Tibial nerve (tissue), 4 donors: ENCODE data around the gene FAM83C. TPM values are rescaled to one million over a fixed set of nuclear protein-coding genes. Genes with fewer than 3 reads are reported as not detected.

Source experiments
- DNase-seq, 2 donors: peaks; one replicate each; pipeline ENCODE4 v3.0.0-alpha.2; 2019; ENCODE audit warnings: low spot score in 2 of 2
- H3K27ac ChIP-seq, 4 donors: fragments of 200-600 bp; sonication (generic) in 3 of 4; one replicate each; pipeline ENCODE4 v1.5.1; 2017 to 2019; ENCODE audit warnings: mild to moderate bottlenecking in 1 of 4
- H3K27me3 ChIP-seq, 2 donors: fragments of 200-600 bp; sonication (generic) in 1 of 2; one replicate each; pipeline versions ENCODE4 v1.5.1 to v1.6.0; 2017 to 2019
- H3K36me3 ChIP-seq, 3 donors: fragments of 200-600 bp; sonication (generic); one replicate each; pipeline ENCODE4 v1.5.1; 2018 to 2019
- H3K4me1 ChIP-seq, 4 donors: fragments of 200-600 bp; sonication (generic) in 3 of 4; one replicate each; pipeline ENCODE4 v1.5.1; 2017 to 2019
- H3K4me3 ChIP-seq, 4 donors: fragments of 200-600 bp; sonication (generic) in 3 of 4; one replicate each; pipeline ENCODE4 v1.5.1; 2017 to 2019; ENCODE audit warnings: mild to moderate bottlenecking in 1 of 4, moderate library complexity in 1 of 4
- H3K9me3 ChIP-seq, 4 donors: fragments of 200-600 bp; sonication (generic) in 3 of 4; one replicate each; pipeline ENCODE4 v1.5.1; 2017 to 2019
- EP300 ChIP-seq, 2 donors: sonication (generic); formaldehyde crosslinking; IDR thresholded peaks; one replicate each; pipeline ENCODE4 v1.6.1; 2017; ENCODE audit warnings: antibody characterized with exemption in 2 of 2, mild to moderate bottlenecking in 1 of 2
- POLR2A ChIP-seq, 2 donors: fragments of 450-650 bp; IDR thresholded peaks; one replicate each; pipeline ENCODE4 v1.6.1; 2017; ENCODE audit warnings: antibody characterized with exemption in 2 of 2, mild to moderate bottlenecking in 2 of 2, moderate library complexity in 2 of 2
- WGBS, 2 donors: methylation state at CpG; one replicate each; pipeline ENCODE4 v1.1.5; 2018; 5-methylcytosine and 5-hydroxymethylcytosine counted together
- total RNA-seq, 4 donors: library from RNA; depleted of rRNA; stranded (reverse); fragments of >200 nt; gene quantifications; one replicate each; pipeline ENCODE4 v1.1.0, GENCODE V29; 2016
- TF ChIP-seq, protein P1 (sequence below), 5 experiments: fragments of 200-600 bp in 3 of 5; fragments of 450-650 bp in 2 of 5; sonication (generic) in 3 of 5; IDR thresholded peaks; one replicate each; pipeline ENCODE4 v1.5.1; 2016 to 2019; ENCODE audit warnings: antibody characterized with exemption in 5 of 5, mild to moderate bottlenecking in 3 of 5, moderate library complexity in 2 of 5

Gene FAM83C
- total RNA-seq, 4 donors from 2014 or later = not detected

DNA sequence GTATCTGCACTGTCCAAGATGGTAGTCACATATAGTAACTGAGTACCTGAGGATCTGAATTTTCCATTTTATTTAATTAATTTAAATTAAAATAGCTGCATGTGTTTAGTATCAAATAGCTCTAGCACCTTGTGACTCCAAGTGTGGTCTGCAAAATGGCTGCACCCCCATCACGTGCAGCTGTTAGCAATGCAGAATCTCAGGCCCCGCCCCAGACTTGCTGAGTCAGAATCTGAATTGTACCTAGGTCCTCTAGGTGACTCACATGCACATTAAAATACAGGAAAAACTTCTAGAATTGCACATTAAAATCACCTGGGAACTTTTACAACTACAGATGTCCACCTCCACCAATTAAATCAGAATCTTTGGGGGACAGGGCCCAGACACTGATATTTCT is 19.2 kb upstream of the FAM83C start:
- TF ChIP-seq, protein P1, sequence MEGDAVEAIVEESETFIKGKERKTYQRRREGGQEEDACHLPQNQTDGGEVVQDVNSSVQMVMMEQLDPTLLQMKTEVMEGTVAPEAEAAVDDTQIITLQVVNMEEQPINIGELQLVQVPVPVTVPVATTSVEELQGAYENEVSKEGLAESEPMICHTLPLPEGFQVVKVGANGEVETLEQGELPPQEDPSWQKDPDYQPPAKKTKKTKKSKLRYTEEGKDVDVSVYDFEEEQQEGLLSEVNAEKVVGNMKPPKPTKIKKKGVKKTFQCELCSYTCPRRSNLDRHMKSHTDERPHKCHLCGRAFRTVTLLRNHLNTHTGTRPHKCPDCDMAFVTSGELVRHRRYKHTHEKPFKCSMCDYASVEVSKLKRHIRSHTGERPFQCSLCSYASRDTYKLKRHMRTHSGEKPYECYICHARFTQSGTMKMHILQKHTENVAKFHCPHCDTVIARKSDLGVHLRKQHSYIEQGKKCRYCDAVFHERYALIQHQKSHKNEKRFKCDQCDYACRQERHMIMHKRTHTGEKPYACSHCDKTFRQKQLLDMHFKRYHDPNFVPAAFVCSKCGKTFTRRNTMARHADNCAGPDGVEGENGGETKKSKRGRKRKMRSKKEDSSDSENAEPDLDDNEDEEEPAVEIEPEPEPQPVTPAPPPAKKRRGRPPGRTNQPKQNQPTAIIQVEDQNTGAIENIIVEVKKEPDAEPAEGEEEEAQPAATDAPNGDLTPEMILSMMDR (IDR thresholded peaks at IDR 0.05) = no peak
- TF ChIP-seq EP300 (IDR thresholded peaks at IDR 0.05) (no peak), POLR2A (IDR thresholded peaks at IDR 0.05) (no peak)
- H3K9me3 ChIP-seq = no peaks in the 10 kb centered on the region
- no peak for DNase-seq
- WGBS, 2 donors = 90 to 97% methylated on average over 2 of the region's 2 CpGs
- no peak overlapping the region for H3K4me3 ChIP-seq
- no peak overlapping the region for H3K27ac ChIP-seq
- peaks cover 0 to 24% (median 19%) of the 10 kb centered on the region in 4 donors for H3K4me1 ChIP-seq
- H3K27me3 ChIP-seq = no peaks in the 10 kb centered on the region
- H3K36me3 ChIP-seq = peaks cover 0 to 29% (median 0%) of the 10 kb centered on the region in 3 donors

- Histone ChIP-seq H3K4me1 (peaks cover 0 to 50% (median 22%) of the 10 kb centered on the region in 4 donors), H3K27ac (peak overlapping the region; percentile 33 to 89 (median 71)), H3K27me3 (no peaks in the 10 kb centered on the region), H3K4me3 (no peak overlapping the region), H3K9me3 (no peaks in the 10 kb centered on the region), H3K36me3 (peaks cover 0 to 7% (median 0%) of the 10 kb centered on the region in 3 donors)
- TF ChIP-seq, protein P1 (IDR thresholded peaks at IDR 0.05) = no peak
- TF ChIP-seq POLR2A (IDR thresholded peaks at IDR 0.05) (no peak), EP300 (IDR thresholded peaks at IDR 0.05) (no peak)
- peak in 1 of 2 donors; percentile 29 for DNase-seq
- 39 to 46% methylated on average over 12 to 13 of the region's 13 CpGs for WGBS, 2 donors
Measured at GRCh38 chr20:35307666-35308653, 15.7 kb upstream of the FAM83C start.

DNA sequence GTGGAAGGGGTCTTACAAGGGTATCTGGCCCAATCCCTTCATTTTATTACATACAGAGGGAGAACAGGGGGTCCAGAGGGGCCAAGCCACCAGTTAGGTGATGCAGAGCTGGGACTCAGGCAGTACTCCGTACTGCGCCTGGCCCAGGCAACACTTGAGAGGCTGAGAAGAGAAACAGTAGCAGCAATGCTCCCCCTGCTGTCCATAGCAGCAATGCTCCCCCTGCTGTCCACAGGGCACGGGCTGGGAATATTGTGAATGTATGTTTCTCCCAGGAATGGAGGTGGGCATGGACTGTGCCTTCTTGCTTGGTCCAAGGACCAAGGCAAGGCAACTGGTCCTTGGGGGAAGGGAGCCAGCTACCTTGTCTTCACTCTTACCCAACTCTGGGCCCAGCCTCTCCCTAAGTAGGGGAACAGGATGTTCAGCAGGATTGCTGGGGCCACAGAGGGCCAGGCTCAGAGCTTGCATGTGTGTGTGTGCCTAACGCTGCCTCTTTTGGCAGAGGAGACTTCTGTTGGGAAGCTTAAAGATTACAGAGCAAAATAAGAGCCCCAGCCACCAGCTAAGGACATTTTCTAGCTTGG is 14.8 kb upstream of the FAM83C start:
- Histone ChIP-seq H3K4me1 (peaks cover 0 to 50% (median 22%) of the 10 kb centered on the region in 4 donors), H3K4me3 (no peak overlapping the region), H3K9me3 (no peaks in the 10 kb centered on the region), H3K27ac (peak overlapping the region; percentile 33 to 89 (median 71)), H3K27me3 (no peaks in the 10 kb centered on the region), H3K36me3 (peaks cover 0 to 7% (median 0%) of the 10 kb centered on the region in 3 donors)
- WGBS, 2 donors = 38 to 44% methylated on average over 1 to 4 of the region's 4 CpGs
- peak; percentile 26 to 28 for DNase-seq
- TF ChIP-seq POLR2A (IDR thresholded peaks at IDR 0.05) (no peak), EP300 (IDR thresholded peaks at IDR 0.05) (peak in 1 of 2 donors; percentile 49)
- TF ChIP-seq, protein P1 (IDR thresholded peaks at IDR 0.05) = peak; percentile 41 to 56 (median 52)

- H3K36me3 ChIP-seq = peaks cover 0 to 7% (median 0%) of the 10 kb centered on the region in 3 donors
- peaks cover 0 to 50% (median 22%) of the 10 kb centered on the region in 4 donors for H3K4me1 ChIP-seq
- DNase-seq = peak in 1 of 2 donors; percentile 45
- TF ChIP-seq EP300 (IDR thresholded peaks at IDR 0.05) = peak in 1 of 2 donors; percentile 29
- no peak for TF ChIP-seq POLR2A (IDR thresholded peaks at IDR 0.05)
- no peaks in the 10 kb centered on the region for H3K27me3 ChIP-seq
- no peak overlapping the region for H3K4me3 ChIP-seq
- no peaks in the 10 kb centered on the region for H3K9me3 ChIP-seq
- H3K27ac ChIP-seq = peak overlapping the region in 3 of 4 donors; percentile 64 to 89 (median 78)
- 66 to 68% methylated on average over 12 of the region's 12 CpGs for WGBS, 2 donors
Measured at GRCh38 chr20:35305682-35306556, 13.7 kb upstream of the FAM83C start.

GRCh38 chr20:35304956-35305355 is 12.7 kb upstream of the FAM83C start:
- Histone ChIP-seq H3K4me1 (peaks cover 0 to 50% (median 22%) of the 10 kb centered on the region in 4 donors), H3K27ac (peak overlapping the region in 2 of 4 donors; percentile 78 to 89), H3K27me3 (no peaks in the 10 kb centered on the region), H3K36me3 (peaks cover 0 to 7% (median 0%) of the 10 kb centered on the region in 3 donors), H3K9me3 (no peaks in the 10 kb centered on the region), H3K4me3 (no peak overlapping the region)
- TF ChIP-seq, protein P1 (IDR thresholded peaks at IDR 0.05) = no peak
- no peak for TF ChIP-seq POLR2A (IDR thresholded peaks at IDR 0.05)
- no peak for TF ChIP-seq EP300 (IDR thresholded peaks at IDR 0.05)
- DNase-seq = no peak
- 89 to 92% methylated on average over 6 of the region's 6 CpGs for WGBS, 2 donors
